Type B pancreatic cell (in vitro differentiated cells): ENCODE measurements around the gene UTP11. TPM values are rescaled to one million over a fixed set of nuclear protein-coding genes. Genes with fewer than 3 reads are reported as not detected.

Experiments
- DNase-seq: peaks from one replicate; pipeline ENCODE4 v3.0.0; 2021; ENCODE audit warnings: mixed read lengths; ENCODE audit not compliant: unreplicated experiment; ENCODE audit errors: extremely low spot score
- H3K27ac Mint-ChIP-seq: 2 replicates; pipeline ENCODE4 v1.8.0; 2021; ENCODE audit warnings: mild to moderate bottlenecking, mixed read lengths
- H3K27me3 Mint-ChIP-seq: 2 replicates; pipeline ENCODE4 v1.8.0; 2021; ENCODE audit warnings: mixed read lengths
- H3K36me3 Mint-ChIP-seq: 2 replicates; pipeline ENCODE4 v1.8.0; 2021; ENCODE audit warnings: mixed read lengths
- H3K4me1 Mint-ChIP-seq: one replicate; pipeline ENCODE4 v1.8.0; 2021; ENCODE audit warnings: mixed read lengths; ENCODE audit not compliant: unreplicated experiment
- H3K4me3 Mint-ChIP-seq: 2 replicates; pipeline ENCODE4 v1.8.0; 2021; ENCODE audit warnings: mild to moderate bottlenecking, mixed read lengths
- H3K9me3 Mint-ChIP-seq: 2 replicates; pipeline ENCODE4 v1.8.0; 2021; ENCODE audit warnings: mixed read lengths
- total RNA-seq: library from RNA; stranded (reverse); gene quantifications from 2 replicates; pipeline ENCODE4 v1.2.1, GENCODE V29; 2021; ENCODE audit warnings: low replicate concordance
- TF ChIP-seq, protein P1 (sequence below): fragments of 200-600 bp; sonication (generic); conservative IDR thresholded peaks from 2 replicates; pipeline ENCODE4 v1.5.0; 2021; ENCODE audit warnings: antibody characterized with exemption, mild to moderate bottlenecking

Gene UTP11
- total RNA-seq, 1 donor from 2014 or later = 33.1 TPM

DNA sequence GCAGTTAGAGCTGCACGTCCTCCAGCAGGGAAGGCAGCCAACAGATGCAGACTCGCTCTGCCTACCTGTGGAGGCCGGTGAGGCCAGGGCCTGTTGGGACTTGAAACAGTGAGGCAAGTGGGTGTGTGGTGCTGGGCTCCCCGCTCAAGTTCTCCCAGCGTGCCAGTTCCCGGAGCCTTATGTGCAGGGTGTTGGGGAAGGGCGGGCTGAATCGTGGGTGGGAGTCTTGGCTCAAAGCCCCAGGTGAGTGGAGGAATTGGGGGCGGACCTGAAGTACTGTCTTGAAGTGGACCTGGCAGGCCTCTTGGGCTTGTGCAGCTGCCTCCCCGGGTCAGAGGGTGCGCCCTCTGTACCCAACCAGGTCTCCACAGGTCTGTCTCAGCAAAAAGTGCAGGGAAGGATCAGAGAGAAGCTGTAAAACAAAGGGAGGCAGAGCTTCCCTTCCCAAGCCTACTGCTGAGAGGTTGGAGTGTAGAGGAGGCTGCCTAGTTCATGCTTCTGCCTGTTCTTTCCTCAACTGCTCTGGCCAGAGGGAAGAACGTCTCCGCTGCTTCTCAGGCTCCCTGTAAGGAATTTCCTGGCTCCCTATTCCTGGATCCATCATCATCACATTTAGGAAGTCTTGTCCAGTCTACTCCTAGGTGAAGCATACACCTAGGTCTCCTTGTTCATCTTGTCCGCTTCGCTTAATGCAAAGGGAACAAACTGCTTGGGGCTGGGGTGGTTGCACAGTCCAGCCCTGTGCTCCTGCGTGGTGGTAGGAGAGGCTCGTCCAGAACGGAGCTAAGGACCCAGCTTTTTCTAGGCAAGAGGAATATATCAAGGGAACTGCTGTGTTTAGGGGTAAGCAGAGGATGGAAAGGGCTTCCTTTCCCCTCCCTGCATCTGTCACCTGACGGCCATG is 14.9 kb downstream of the UTP11 start:
- H3K27me3 Mint-ChIP-seq = no peaks in the 10 kb centered on the region
- no peak overlapping the region for H3K4me3 Mint-ChIP-seq
- peaks cover 23% of the 10 kb centered on the region for H3K4me1 Mint-ChIP-seq
- H3K9me3 Mint-ChIP-seq = no peaks in the 10 kb centered on the region
- H3K36me3 Mint-ChIP-seq = peaks cover 8% of the 10 kb centered on the region
- peak overlapping the region; percentile 59 for H3K27ac Mint-ChIP-seq
- TF ChIP-seq, protein P1, sequence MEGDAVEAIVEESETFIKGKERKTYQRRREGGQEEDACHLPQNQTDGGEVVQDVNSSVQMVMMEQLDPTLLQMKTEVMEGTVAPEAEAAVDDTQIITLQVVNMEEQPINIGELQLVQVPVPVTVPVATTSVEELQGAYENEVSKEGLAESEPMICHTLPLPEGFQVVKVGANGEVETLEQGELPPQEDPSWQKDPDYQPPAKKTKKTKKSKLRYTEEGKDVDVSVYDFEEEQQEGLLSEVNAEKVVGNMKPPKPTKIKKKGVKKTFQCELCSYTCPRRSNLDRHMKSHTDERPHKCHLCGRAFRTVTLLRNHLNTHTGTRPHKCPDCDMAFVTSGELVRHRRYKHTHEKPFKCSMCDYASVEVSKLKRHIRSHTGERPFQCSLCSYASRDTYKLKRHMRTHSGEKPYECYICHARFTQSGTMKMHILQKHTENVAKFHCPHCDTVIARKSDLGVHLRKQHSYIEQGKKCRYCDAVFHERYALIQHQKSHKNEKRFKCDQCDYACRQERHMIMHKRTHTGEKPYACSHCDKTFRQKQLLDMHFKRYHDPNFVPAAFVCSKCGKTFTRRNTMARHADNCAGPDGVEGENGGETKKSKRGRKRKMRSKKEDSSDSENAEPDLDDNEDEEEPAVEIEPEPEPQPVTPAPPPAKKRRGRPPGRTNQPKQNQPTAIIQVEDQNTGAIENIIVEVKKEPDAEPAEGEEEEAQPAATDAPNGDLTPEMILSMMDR = no peak
- DNase-seq = peak; percentile 66

DNA sequence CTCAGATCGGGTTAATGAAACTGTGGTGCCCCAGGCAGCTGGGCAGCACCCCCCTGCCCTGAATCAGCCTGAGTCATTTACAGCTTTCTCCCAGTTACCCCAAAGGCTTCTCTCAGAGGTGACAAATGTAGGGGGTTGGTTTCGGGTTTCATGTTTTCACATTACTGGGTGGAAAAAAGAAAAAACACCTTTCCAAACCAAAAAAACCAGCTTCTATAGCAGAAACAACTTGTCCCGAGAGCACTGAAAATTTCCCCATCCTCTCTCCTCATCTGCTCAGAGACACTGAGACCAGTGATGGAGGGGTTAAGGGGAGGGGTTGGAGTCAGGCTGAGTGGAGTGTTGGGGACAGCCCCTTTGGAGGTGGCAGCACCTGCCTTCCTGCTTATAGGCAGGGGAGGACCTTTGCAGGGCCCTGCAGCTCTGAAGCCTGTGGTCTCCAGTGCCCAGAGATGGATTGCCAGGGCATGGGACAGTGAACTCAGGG is 15.6 kb downstream of the UTP11 start:
- no peaks in the 10 kb centered on the region for H3K27me3 Mint-ChIP-seq
- H3K27ac Mint-ChIP-seq = peak overlapping the region; percentile 59
- H3K36me3 Mint-ChIP-seq = peaks cover 3% of the 10 kb centered on the region
- no peak overlapping the region for H3K4me3 Mint-ChIP-seq
- DNase-seq = no peak
- TF ChIP-seq, protein P1 = no peak
- no peaks in the 10 kb centered on the region for H3K9me3 Mint-ChIP-seq
- peaks cover 23% of the 10 kb centered on the region for H3K4me1 Mint-ChIP-seq

DNA sequence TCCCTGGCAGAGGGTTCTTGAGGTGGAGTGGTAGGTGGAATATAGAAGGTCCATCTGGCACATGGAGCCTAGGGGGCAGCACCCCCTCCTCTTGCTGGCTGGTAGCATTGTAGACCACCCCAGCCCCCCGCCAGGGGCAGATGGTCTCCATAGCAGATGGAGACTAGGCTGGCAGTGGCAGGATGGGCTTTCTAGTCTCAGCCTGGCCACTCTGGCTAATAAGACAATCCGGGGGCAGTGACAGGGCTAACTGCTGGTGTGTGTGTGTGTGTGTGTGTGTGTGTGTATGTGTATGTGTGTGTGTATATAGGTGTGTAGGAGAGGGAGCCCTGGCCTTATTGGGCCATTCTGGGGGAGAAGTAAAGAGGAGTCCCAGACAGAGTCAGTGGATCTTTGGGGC is 16.1 kb downstream of the UTP11 start:
- peaks cover 3% of the 10 kb centered on the region for H3K36me3 Mint-ChIP-seq
- peaks cover 23% of the 10 kb centered on the region for H3K4me1 Mint-ChIP-seq
- H3K4me3 Mint-ChIP-seq = no peak overlapping the region
- TF ChIP-seq, protein P1 = no peak
- no peak for DNase-seq
- no peaks in the 10 kb centered on the region for H3K27me3 Mint-ChIP-seq
- no peaks in the 10 kb centered on the region for H3K9me3 Mint-ChIP-seq
- H3K27ac Mint-ChIP-seq = no peak overlapping the region

DNA sequence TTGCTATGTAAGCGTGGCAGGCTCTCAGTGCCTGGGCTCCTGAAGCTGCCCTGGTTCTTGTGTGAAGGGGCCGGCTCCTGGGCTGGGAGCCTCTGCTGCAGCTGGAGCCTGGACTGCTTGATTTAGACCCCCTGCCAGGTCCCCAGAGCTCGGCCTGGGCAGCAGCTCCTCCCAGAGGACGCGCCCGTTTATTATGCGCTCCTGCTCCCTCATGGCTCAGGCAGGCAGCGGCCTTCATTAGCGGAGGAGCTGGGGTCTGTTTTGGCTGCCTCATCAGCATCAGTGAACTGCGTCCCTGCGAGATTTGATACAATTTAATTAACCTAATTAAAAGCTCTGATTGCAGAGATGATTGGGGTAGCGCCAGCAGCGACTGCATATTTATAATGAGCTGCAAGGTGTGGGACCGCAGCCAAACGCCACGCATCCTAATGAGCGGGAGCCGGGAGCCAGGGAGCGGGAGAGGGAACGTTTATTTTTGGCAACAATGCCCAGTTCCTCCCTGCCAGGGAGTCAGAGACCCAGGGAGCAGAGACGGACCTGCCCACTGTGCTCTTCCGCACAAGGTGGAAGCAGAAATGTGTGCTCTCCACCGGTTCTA is 16.6 kb downstream of the UTP11 start:
- Mint-ChIP-seq H3K36me3 (peaks cover 3% of the 10 kb centered on the region), H3K4me3 (no peak overlapping the region), H3K27ac (no peak overlapping the region), H3K4me1 (peaks cover 23% of the 10 kb centered on the region), H3K27me3 (no peaks in the 10 kb centered on the region), H3K9me3 (no peaks in the 10 kb centered on the region)
- TF ChIP-seq, protein P1 = no peak
- no peak for DNase-seq

DNA sequence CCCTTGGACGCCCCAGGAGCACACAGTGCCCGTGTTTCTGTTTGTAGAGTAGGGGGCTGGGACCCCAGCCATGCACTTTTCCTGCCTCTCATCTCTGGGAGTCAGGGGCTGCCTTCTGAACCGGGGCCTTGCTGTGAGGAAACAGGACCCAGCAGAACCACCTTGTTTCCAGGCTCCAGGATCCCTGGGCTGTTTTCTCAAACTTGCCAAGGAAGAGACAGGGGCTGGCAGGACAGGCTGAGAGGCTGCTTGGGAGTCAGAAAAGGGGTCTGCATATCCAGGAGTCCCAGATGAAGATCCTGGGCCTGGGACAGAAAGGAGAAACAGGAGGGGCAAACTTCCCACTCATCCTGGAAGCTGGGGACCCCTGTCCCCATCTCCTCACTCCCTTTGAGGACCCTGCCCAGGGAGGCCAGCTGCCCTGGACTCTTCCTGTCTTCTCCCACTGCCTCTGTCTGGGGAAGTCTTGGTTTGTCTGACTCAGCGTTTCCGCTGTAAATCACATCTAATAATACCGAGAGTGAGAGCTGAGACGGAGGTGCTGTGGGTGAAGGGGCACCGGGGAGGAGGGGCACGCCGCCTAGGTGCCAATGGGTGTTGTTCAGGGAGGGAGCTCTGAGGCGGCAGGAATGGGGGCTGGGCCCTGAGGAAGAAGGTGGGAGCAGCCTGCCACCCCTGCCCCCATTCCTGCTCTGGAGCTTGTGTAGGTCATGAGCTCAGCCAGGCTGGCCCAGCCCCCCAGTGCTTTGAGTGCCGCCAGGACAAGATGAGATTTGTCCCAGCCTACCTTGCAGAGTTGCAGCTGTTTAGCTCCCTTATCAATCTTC is 17.4 kb downstream of the UTP11 start:
- peak overlapping the region; percentile 39 for H3K4me3 Mint-ChIP-seq
- peaks cover 23% of the 10 kb centered on the region for H3K4me1 Mint-ChIP-seq
- H3K27me3 Mint-ChIP-seq = no peaks in the 10 kb centered on the region
- peaks cover 1% of the 10 kb centered on the region for H3K36me3 Mint-ChIP-seq
- H3K9me3 Mint-ChIP-seq = no peaks in the 10 kb centered on the region
- TF ChIP-seq, protein P1 = no peak
- no peak for DNase-seq
- H3K27ac Mint-ChIP-seq = no peak overlapping the region
